ENCODE data around the gene CD48. TPM values are rescaled to one million over a fixed set of nuclear protein-coding genes. Genes with fewer than 3 reads are reported as not detected.
"Not testable (repeated sequence)": the region's sequence is repeated elsewhere in the genome, so short reads cannot be mapped to it uniquely, and the experiment has no call there.

Gene CD48
- total RNA-seq, 2 donors from 2014 or later, result 434 to 816 TPM

GRCh38 chr1:160734301-160734700, 22.7 kb upstream of the CD48 start:
- ATAC-seq, result no peak
- H3K9me3 Mint-ChIP-seq, result peaks cover 28% of the 10 kb centered on the region

GRCh38 chr1:160733898-160734297, 22.3 kb upstream of the CD48 start:
- peaks cover 54 to 65% of the 10 kb centered on the region in 2 donors for H3K4me1 Mint-ChIP-seq (ENCODE audit: low read depth in 2 of 2)
- peaks cover 28% of the 10 kb centered on the region for H3K9me3 Mint-ChIP-seq
- ATAC-seq (peak in 1 of 2 donors; percentile 68), DNase-seq (ENCODE audit: low spot score) (no peak)
- H3K36me3 Mint-ChIP-seq, result peaks cover 55% of the 10 kb centered on the region
- peak overlapping the region; percentile 93 for H3K27ac Mint-ChIP-seq
- no peaks in the 10 kb centered on the region for H3K27me3 Mint-ChIP-seq
- H3K4me3 Mint-ChIP-seq, result peak overlapping the region; percentile 61

More at GRCh38 chr1:160734301-160734700, 22.7 kb upstream of the CD48 start:
- DNase-seq (ENCODE audit: low spot score), result no peak
- peak overlapping the region; percentile 93 for H3K27ac Mint-ChIP-seq
- H3K36me3 Mint-ChIP-seq, result peaks cover 55% of the 10 kb centered on the region
- H3K4me1 Mint-ChIP-seq (ENCODE audit: low read depth in 2 of 2), result peaks cover 55 to 66% of the 10 kb centered on the region in 2 donors
- peak overlapping the region; percentile 61 for H3K4me3 Mint-ChIP-seq
- H3K27me3 Mint-ChIP-seq, result no peaks in the 10 kb centered on the region

GRCh38 chr1:160731990-160732389, 20.4 kb upstream of the CD48 start:
- Mint-ChIP-seq H3K4me1 (ENCODE audit: low read depth in 2 of 2) (peaks cover 39 to 48% of the 10 kb centered on the region in 2 donors), H3K27me3 (no peaks in the 10 kb centered on the region), H3K4me3 (peak overlapping the region; percentile 61), H3K27ac (peak overlapping the region; percentile 93), H3K36me3 (peaks cover 51% of the 10 kb centered on the region), H3K9me3 (peaks cover 21% of the 10 kb centered on the region)
- peak in 1 of 2 donors; percentile 34 for ATAC-seq
- no peak for DNase-seq (ENCODE audit: low spot score)

- H3K27me3 Mint-ChIP-seq; DNase-seq (ENCODE audit: low spot score); ATAC-seq: not testable (repeated sequence)
- peak overlapping the region; percentile 93 for H3K27ac Mint-ChIP-seq
- H3K4me1 Mint-ChIP-seq (ENCODE audit: low read depth in 2 of 2), result peaks cover 36 to 45% of the 10 kb centered on the region in 2 donors
- H3K4me3 Mint-ChIP-seq, result peak overlapping the region; percentile 61
- H3K9me3 Mint-ChIP-seq, result peaks cover 19% of the 10 kb centered on the region
- peaks cover 46% of the 10 kb centered on the region for H3K36me3 Mint-ChIP-seq
These were observed 19.9 kb upstream of the CD48 start for GRCh38 chr1:160731564-160731963.

- H3K9me3 Mint-ChIP-seq, result peaks cover 4% of the 10 kb centered on the region
These were observed 15.7 kb upstream of the CD48 start for GRCh38 chr1:160727316-160727640.

GRCh38 chr1:160726498-160727315, 15.1 kb upstream of the CD48 start:
- peak; percentile 75 to 82 for ATAC-seq
- Mint-ChIP-seq H3K27ac (no peak overlapping the region), H3K9me3 (peaks cover 3% of the 10 kb centered on the region), H3K27me3 (no peaks in the 10 kb centered on the region), H3K36me3 (peaks cover 3% of the 10 kb centered on the region), H3K4me3 (no peak overlapping the region), H3K4me1 (ENCODE audit: low read depth in 2 of 2) (peaks cover 18 to 28% of the 10 kb centered on the region in 2 donors)
- peak; percentile 81 for DNase-seq (ENCODE audit: low spot score)

More at GRCh38 chr1:160727316-160727640, 15.7 kb upstream of the CD48 start:
- Mint-ChIP-seq H3K4me3 (no peak overlapping the region), H3K36me3 (peaks cover 9% of the 10 kb centered on the region), H3K27me3 (no peaks in the 10 kb centered on the region), H3K27ac (no peak overlapping the region), H3K4me1 (ENCODE audit: low read depth in 2 of 2) (peaks cover 21 to 31% of the 10 kb centered on the region in 2 donors)
- DNase-seq (ENCODE audit: low spot score), result no peak
- no peak for ATAC-seq

GRCh38 chr1:160726114-160726497, 14.5 kb upstream of the CD48 start:
- H3K9me3 Mint-ChIP-seq, result no peaks in the 10 kb centered on the region
- H3K4me1 Mint-ChIP-seq (ENCODE audit: low read depth in 2 of 2), result peaks cover 14 to 25% of the 10 kb centered on the region in 2 donors
- no peak overlapping the region for H3K4me3 Mint-ChIP-seq
- peak; percentile 48 to 64 for ATAC-seq
- no peaks in the 10 kb centered on the region for H3K36me3 Mint-ChIP-seq
- H3K27ac Mint-ChIP-seq, result no peak overlapping the region
- no peak for DNase-seq (ENCODE audit: low spot score)
- no peaks in the 10 kb centered on the region for H3K27me3 Mint-ChIP-seq

- H3K36me3 Mint-ChIP-seq, result no peaks in the 10 kb centered on the region
- peak in 1 of 2 donors; percentile 59 for ATAC-seq
These were observed 13.0 kb upstream of the CD48 start for GRCh38 chr1:160724465-160725242.

GRCh38 chr1:160723332-160723731, 11.7 kb upstream of the CD48 start:
- H3K9me3 Mint-ChIP-seq, result no peaks in the 10 kb centered on the region
- no peak for ATAC-seq
- no peaks in the 10 kb centered on the region for H3K27me3 Mint-ChIP-seq
- no peaks in the 10 kb centered on the region for H3K36me3 Mint-ChIP-seq
- peak overlapping the region; percentile 68 to 85 for H3K27ac Mint-ChIP-seq
- peak overlapping the region; percentile 76 for H3K4me3 Mint-ChIP-seq
- DNase-seq (ENCODE audit: low spot score), result no peak
- H3K4me1 Mint-ChIP-seq (ENCODE audit: low read depth in 2 of 2), result peaks cover 31 to 40% of the 10 kb centered on the region in 2 donors

More at GRCh38 chr1:160724465-160725242, 13.0 kb upstream of the CD48 start:
- peaks cover 23 to 36% of the 10 kb centered on the region in 2 donors for H3K4me1 Mint-ChIP-seq (ENCODE audit: low read depth in 2 of 2)
- no peak overlapping the region for H3K4me3 Mint-ChIP-seq
- peak; percentile 51 for DNase-seq (ENCODE audit: low spot score)
- no peaks in the 10 kb centered on the region for H3K9me3 Mint-ChIP-seq
- H3K27me3 Mint-ChIP-seq, result no peaks in the 10 kb centered on the region
- H3K27ac Mint-ChIP-seq, result no peak overlapping the region

GRCh38 chr1:160722726-160723125, 11.1 kb upstream of the CD48 start:
- Mint-ChIP-seq H3K27me3 (no peaks in the 10 kb centered on the region), H3K27ac (peak overlapping the region; percentile 68 to 85), H3K9me3 (no peaks in the 10 kb centered on the region), H3K4me1 (ENCODE audit: low read depth in 2 of 2) (peaks cover 35 to 46% of the 10 kb centered on the region in 2 donors), H3K4me3 (peak overlapping the region; percentile 76), H3K36me3 (no peaks in the 10 kb centered on the region)
- peak; percentile 63 for DNase-seq (ENCODE audit: low spot score)
- peak; percentile 64 to 74 for ATAC-seq

GRCh38 chr1:160721473-160721872, 9.9 kb upstream of the CD48 start:
- Mint-ChIP-seq H3K9me3 (no peaks in the 10 kb centered on the region), H3K36me3 (no peaks in the 10 kb centered on the region), H3K27ac (no peak overlapping the region), H3K4me1 (ENCODE audit: low read depth in 2 of 2) (peaks cover 41 to 58% of the 10 kb centered on the region in 2 donors), H3K27me3 (no peaks in the 10 kb centered on the region), H3K4me3 (no peak overlapping the region)
- ATAC-seq (no peak), DNase-seq (ENCODE audit: low spot score) (no peak)

GRCh38 chr1:160720356-160721085, 8.9 kb upstream of the CD48 start:
- DNase-seq (ENCODE audit: low spot score) (no peak), ATAC-seq (no peak)
- Mint-ChIP-seq H3K36me3 (no peaks in the 10 kb centered on the region), H3K4me3 (no peak overlapping the region), H3K27ac (peak overlapping the region; percentile 34 to 85), H3K4me1 (ENCODE audit: low read depth in 2 of 2) (peaks cover 49 to 66% of the 10 kb centered on the region in 2 donors), H3K9me3 (no peaks in the 10 kb centered on the region), H3K27me3 (no peaks in the 10 kb centered on the region)

GRCh38 chr1:160718210-160718609, 6.6 kb upstream of the CD48 start:
- Mint-ChIP-seq H3K4me3 (no peak overlapping the region), H3K4me1 (ENCODE audit: low read depth in 2 of 2) (peaks cover 53 to 56% of the 10 kb centered on the region in 2 donors)

More at GRCh38 chr1:160718210-160718609, 6.6 kb upstream of the CD48 start:
- no peak for DNase-seq (ENCODE audit: low spot score)
- H3K27me3 Mint-ChIP-seq, result no peaks in the 10 kb centered on the region
- H3K9me3 Mint-ChIP-seq, result no peaks in the 10 kb centered on the region
- peak overlapping the region in 1 of 2 donors; percentile 85 for H3K27ac Mint-ChIP-seq
- no peak for ATAC-seq
- no peaks in the 10 kb centered on the region for H3K36me3 Mint-ChIP-seq
